Ascending aorta (tissue), 2 donors: Measurements from ENCODE around the gene CYTH4. TPM values are rescaled to one million over a fixed set of nuclear protein-coding genes. Genes with fewer than 3 reads are reported as not detected.

Experiments used
- DNase-seq, 2 donors: peaks; one replicate each; pipeline ENCODE4 v3.0.0-alpha.2; 2019; ENCODE audit warnings: low spot score in 2 of 2
- H3K27ac ChIP-seq, 2 donors: fragments of 200-600 bp; sonication (generic); one replicate each; pipeline ENCODE4 v1.5.1; 2016 to 2017; ENCODE audit warnings: mild to moderate bottlenecking in 1 of 2
- H3K27me3 ChIP-seq: fragments of 200-600 bp; sonication (generic); one replicate; pipeline ENCODE4 v1.5.1; 2017
- H3K36me3 ChIP-seq, 2 donors: fragments of 200-600 bp; sonication (generic); one replicate each; pipeline ENCODE4 v1.5.1; 2016
- H3K4me1 ChIP-seq, 2 donors: fragments of 200-600 bp; sonication (generic); one replicate each; pipeline ENCODE4 v1.5.1; 2016 to 2017; ENCODE audit warnings: mild to moderate bottlenecking in 1 of 2
- H3K4me3 ChIP-seq, 2 donors: fragments of 200-600 bp; sonication (generic); one replicate each; pipeline ENCODE4 v1.5.1; 2016 to 2017; ENCODE audit warnings: mild to moderate bottlenecking in 1 of 2
- H3K9me3 ChIP-seq, 2 donors: fragments of 200-600 bp; sonication (generic); one replicate each; pipeline ENCODE4 v1.5.1; 2016
- intact Hi-C: fragments of 100-400 bp; cut with DNase I; formaldehyde crosslinking; loops from one replicate; pipeline ENCODE4 v1.15.1; 2023
- total RNA-seq: library from RNA; depleted of rRNA; stranded (reverse); fragments of >200 nt; gene quantifications from one replicate; pipeline ENCODE4 v1.1.0, GENCODE V29; 2016
- TF ChIP-seq, protein P1 (sequence below), 3 experiments: fragments of 200-600 bp in 2 of 3; fragments of 450-650 bp in 1 of 3; sonication (generic) in 2 of 3; IDR thresholded peaks; one replicate each; pipeline ENCODE4 v1.5.1; 2016 to 2019; ENCODE audit warnings: antibody characterized with exemption in 3 of 3, mild to moderate bottlenecking in 1 of 3, moderate library complexity in 1 of 3

The CYTH4 gene
- total RNA-seq, 1 donor from 2014 or later = 130 TPM

DNA sequence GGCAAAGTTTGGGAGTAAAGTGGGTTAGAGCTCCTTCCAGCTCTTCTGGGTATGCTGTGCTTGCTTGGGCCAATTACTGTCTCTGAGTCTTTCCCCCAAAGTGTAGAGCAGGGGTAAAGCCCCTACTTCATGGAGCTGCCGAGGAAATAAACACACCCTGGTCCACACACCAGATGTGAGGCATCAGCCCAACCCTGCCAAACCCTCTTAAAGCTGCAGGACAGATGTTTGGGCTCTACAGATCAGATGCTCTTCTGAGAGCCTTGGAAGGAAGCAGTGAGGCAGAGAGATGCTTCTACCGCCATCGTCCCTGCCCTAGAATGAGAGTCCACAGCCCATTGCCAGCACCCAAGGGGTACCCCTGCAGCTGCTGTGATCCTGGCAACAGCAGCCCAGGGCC, 80.3 kb downstream of the CYTH4 start:
- no peak for DNase-seq
- Histone ChIP-seq H3K27me3 (no peaks in the 10 kb centered on the region), H3K4me1 (no peaks in the 10 kb centered on the region), H3K9me3 (no peaks in the 10 kb centered on the region), H3K27ac (no peak overlapping the region), H3K4me3 (no peak overlapping the region), H3K36me3 (no peaks in the 10 kb centered on the region)
- intact Hi-C loops = no loop called here
- TF ChIP-seq, protein P1, sequence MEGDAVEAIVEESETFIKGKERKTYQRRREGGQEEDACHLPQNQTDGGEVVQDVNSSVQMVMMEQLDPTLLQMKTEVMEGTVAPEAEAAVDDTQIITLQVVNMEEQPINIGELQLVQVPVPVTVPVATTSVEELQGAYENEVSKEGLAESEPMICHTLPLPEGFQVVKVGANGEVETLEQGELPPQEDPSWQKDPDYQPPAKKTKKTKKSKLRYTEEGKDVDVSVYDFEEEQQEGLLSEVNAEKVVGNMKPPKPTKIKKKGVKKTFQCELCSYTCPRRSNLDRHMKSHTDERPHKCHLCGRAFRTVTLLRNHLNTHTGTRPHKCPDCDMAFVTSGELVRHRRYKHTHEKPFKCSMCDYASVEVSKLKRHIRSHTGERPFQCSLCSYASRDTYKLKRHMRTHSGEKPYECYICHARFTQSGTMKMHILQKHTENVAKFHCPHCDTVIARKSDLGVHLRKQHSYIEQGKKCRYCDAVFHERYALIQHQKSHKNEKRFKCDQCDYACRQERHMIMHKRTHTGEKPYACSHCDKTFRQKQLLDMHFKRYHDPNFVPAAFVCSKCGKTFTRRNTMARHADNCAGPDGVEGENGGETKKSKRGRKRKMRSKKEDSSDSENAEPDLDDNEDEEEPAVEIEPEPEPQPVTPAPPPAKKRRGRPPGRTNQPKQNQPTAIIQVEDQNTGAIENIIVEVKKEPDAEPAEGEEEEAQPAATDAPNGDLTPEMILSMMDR (IDR thresholded peaks at IDR 0.05) = no peak

DNA sequence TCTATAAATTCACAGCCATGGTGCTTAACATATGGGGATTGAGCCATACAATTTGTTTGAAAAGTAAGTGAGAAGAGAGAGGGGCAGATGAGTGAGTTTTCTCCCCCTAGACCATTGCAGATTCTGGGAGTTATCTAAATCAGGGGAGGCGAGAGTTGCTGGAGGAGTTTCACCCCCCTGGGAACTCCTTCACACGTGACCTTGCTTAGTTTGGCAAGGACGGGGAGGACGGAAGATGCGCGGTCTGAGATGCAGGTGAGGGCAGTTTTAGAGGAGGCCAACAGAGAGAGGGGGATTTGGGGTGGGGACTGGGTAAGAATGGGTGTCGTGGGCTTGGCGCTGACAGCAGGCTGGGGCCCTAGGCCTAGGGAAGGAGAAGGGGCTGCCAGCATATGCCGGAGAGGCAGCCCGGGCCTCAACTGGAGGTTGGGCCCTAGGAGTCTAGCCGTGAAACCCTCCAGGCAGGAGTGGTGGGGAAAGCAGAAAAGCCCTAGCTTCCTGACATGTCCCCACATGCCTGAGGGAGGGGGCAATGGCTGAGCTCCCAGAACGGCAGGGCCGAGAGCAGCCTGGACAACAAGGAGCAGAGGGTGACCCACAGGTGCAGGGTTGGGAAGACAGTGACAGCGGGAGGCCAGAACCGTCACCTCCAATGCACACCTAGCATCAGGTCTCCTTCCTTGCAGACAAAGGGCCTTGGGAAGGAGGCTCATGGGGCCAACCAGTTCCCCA, 81.1 kb downstream of the CYTH4 start:
- no peak for DNase-seq
- intact Hi-C loops = no loop called here
- H3K27ac ChIP-seq = no peak overlapping the region
- no peaks in the 10 kb centered on the region for H3K9me3 ChIP-seq
- H3K4me3 ChIP-seq = no peak overlapping the region
- H3K27me3 ChIP-seq = no peaks in the 10 kb centered on the region
- H3K36me3 ChIP-seq = no peaks in the 10 kb centered on the region
- TF ChIP-seq, protein P1 (IDR thresholded peaks at IDR 0.05) = no peak
- H3K4me1 ChIP-seq = no peaks in the 10 kb centered on the region

Other genes with a start within 250 kb of the CYTH4 start
- gene KCTD17, start 230.8 kb upstream of the CYTH4 start, total RNA-seq = 34.9 TPM
- not detected for gene TMPRSS6, start 172.8 kb upstream of the CYTH4 start, total RNA-seq
- 0.96 TPM for gene IL2RB, start 132.6 kb upstream of the CYTH4 start, total RNA-seq
- 4.6 TPM for gene C1QTNF6, start 94.3 kb upstream of the CYTH4 start, total RNA-seq
- not detected for gene SSTR3, start 70.0 kb upstream of the CYTH4 start, total RNA-seq
- gene RAC2, start 38.2 kb upstream of the CYTH4 start, total RNA-seq = 11.5 TPM
- gene ELFN2, start 145.0 kb downstream of the CYTH4 start, total RNA-seq = not detected
- 101 TPM for gene MFNG, start 203.9 kb downstream of the CYTH4 start, total RNA-seq
- gene CARD10, start 236.9 kb downstream of the CYTH4 start, total RNA-seq = 21.0 TPM